Measurements from ENCODE around the gene SHISA2.

DNA sequence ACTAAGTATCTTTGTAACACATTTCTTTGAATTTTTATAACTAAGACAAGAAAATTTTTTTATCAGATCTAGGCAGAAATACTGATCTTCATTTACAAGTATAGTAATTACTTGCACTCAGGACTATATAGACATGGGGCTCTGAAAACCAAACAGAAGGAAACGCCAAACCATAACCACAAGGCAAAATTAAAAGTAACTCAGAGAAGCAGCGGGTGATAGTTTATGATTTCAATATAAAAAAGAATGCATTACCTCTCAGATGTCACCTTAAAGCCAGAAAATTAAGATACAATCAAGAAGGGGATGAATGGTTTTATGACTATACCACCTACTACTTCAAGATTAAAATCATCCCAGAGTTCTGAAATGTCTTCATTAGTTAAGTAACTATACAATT lies 6.7 kb downstream of the SHISA2 start:
- TF ChIP-seq, protein P1, sequence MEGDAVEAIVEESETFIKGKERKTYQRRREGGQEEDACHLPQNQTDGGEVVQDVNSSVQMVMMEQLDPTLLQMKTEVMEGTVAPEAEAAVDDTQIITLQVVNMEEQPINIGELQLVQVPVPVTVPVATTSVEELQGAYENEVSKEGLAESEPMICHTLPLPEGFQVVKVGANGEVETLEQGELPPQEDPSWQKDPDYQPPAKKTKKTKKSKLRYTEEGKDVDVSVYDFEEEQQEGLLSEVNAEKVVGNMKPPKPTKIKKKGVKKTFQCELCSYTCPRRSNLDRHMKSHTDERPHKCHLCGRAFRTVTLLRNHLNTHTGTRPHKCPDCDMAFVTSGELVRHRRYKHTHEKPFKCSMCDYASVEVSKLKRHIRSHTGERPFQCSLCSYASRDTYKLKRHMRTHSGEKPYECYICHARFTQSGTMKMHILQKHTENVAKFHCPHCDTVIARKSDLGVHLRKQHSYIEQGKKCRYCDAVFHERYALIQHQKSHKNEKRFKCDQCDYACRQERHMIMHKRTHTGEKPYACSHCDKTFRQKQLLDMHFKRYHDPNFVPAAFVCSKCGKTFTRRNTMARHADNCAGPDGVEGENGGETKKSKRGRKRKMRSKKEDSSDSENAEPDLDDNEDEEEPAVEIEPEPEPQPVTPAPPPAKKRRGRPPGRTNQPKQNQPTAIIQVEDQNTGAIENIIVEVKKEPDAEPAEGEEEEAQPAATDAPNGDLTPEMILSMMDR (IDR thresholded peaks at IDR 0.05), result no peak
- no peak for TF ChIP-seq POLR2A (IDR thresholded peaks at IDR 0.05)
